Neural crest cell (in vitro differentiated cells): ENCODE measurements around the gene DIS3L2. TPM values are rescaled to one million over a fixed set of nuclear protein-coding genes. Genes with fewer than 3 reads are reported as not detected.

Experiments used
- DNase-seq: peaks from one replicate; pipeline ENCODE4 v3.0.0; 2021; ENCODE audit warnings: low read depth, mixed read lengths, low spot score
- H3K27ac Mint-ChIP-seq: one replicate; pipeline ENCODE4 v1.8.0; 2021; ENCODE audit warnings: mild to moderate bottlenecking, mixed read lengths; ENCODE audit not compliant: unreplicated experiment
- H3K27me3 Mint-ChIP-seq: 2 replicates; pipeline ENCODE4 v1.8.0; 2021; ENCODE audit warnings: low read depth, mild to moderate bottlenecking, mixed read lengths
- H3K36me3 Mint-ChIP-seq: 2 replicates; pipeline ENCODE4 v1.8.0; 2021; ENCODE audit warnings: low read depth, mild to moderate bottlenecking, mixed read lengths
- H3K4me1 Mint-ChIP-seq: 2 replicates; pipeline ENCODE4 v1.8.0; 2021; ENCODE audit warnings: mixed read lengths
- H3K4me3 Mint-ChIP-seq: one replicate; pipeline ENCODE4 v1.8.0; 2021; ENCODE audit warnings: mild to moderate bottlenecking, mixed read lengths
- H3K9me3 Mint-ChIP-seq: 2 replicates; pipeline ENCODE4 v1.8.0; 2021; ENCODE audit warnings: mixed read lengths
- total RNA-seq: library from RNA; stranded (reverse); gene quantifications from 2 replicates; pipeline ENCODE4 v1.2.1, GENCODE V29; 2021
- TF ChIP-seq, protein P1 (sequence below): fragments of 200-600 bp; sonication (generic); conservative IDR thresholded peaks from 2 replicates; pipeline ENCODE4 v1.5.0; 2021; ENCODE audit warnings: antibody characterized with exemption, mild to moderate bottlenecking

DIS3L2 gene
- total RNA-seq, 1 donor from 2014 or later = 51.9 TPM

GRCh38 chr2:232120911-232121310, 159.4 kb downstream of the DIS3L2 start:
- H3K4me3 Mint-ChIP-seq = no peak overlapping the region

GRCh38 chr2:232124309-232124708, 162.8 kb downstream of the DIS3L2 start:
- H3K9me3 Mint-ChIP-seq = no peaks in the 10 kb centered on the region
- H3K27me3 Mint-ChIP-seq = no peaks in the 10 kb centered on the region
- H3K4me1 Mint-ChIP-seq = peaks cover 11% of the 10 kb centered on the region
- DNase-seq = no peak
- no peak overlapping the region for H3K27ac Mint-ChIP-seq
- H3K4me3 Mint-ChIP-seq = no peak overlapping the region
- TF ChIP-seq, protein P1, sequence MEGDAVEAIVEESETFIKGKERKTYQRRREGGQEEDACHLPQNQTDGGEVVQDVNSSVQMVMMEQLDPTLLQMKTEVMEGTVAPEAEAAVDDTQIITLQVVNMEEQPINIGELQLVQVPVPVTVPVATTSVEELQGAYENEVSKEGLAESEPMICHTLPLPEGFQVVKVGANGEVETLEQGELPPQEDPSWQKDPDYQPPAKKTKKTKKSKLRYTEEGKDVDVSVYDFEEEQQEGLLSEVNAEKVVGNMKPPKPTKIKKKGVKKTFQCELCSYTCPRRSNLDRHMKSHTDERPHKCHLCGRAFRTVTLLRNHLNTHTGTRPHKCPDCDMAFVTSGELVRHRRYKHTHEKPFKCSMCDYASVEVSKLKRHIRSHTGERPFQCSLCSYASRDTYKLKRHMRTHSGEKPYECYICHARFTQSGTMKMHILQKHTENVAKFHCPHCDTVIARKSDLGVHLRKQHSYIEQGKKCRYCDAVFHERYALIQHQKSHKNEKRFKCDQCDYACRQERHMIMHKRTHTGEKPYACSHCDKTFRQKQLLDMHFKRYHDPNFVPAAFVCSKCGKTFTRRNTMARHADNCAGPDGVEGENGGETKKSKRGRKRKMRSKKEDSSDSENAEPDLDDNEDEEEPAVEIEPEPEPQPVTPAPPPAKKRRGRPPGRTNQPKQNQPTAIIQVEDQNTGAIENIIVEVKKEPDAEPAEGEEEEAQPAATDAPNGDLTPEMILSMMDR = no peak
- H3K36me3 Mint-ChIP-seq = peaks cover 9% of the 10 kb centered on the region

More at GRCh38 chr2:232120911-232121310, 159.4 kb downstream of the DIS3L2 start:
- no peak for DNase-seq
- TF ChIP-seq, protein P1 = no peak
- H3K27ac Mint-ChIP-seq = peak overlapping the region; percentile 72
- H3K27me3 Mint-ChIP-seq = no peaks in the 10 kb centered on the region
- H3K9me3 Mint-ChIP-seq = no peaks in the 10 kb centered on the region
- peaks cover 15% of the 10 kb centered on the region for H3K4me1 Mint-ChIP-seq
- H3K36me3 Mint-ChIP-seq = peaks cover 14% of the 10 kb centered on the region

GRCh38 chr2:232126301-232127099, 165.0 kb downstream of the DIS3L2 start:
- peaks cover under 1% of the 10 kb centered on the region for H3K4me1 Mint-ChIP-seq
- H3K27ac Mint-ChIP-seq = no peak overlapping the region
- H3K27me3 Mint-ChIP-seq = no peaks in the 10 kb centered on the region
- TF ChIP-seq, protein P1 = no peak
- H3K4me3 Mint-ChIP-seq = no peak overlapping the region
- H3K36me3 Mint-ChIP-seq = peaks cover 9% of the 10 kb centered on the region
- no peaks in the 10 kb centered on the region for H3K9me3 Mint-ChIP-seq
- no peak for DNase-seq

- TF ChIP-seq, protein P1 = no peak
- Mint-ChIP-seq H3K9me3 (no peaks in the 10 kb centered on the region), H3K27ac (no peak overlapping the region), H3K27me3 (no peaks in the 10 kb centered on the region), H3K4me1 (no peaks in the 10 kb centered on the region), H3K4me3 (no peak overlapping the region), H3K36me3 (peaks cover 13% of the 10 kb centered on the region)
- DNase-seq = no peak
These were observed 168.0 kb downstream of the DIS3L2 start for GRCh38 chr2:232129483-232129882.

DNA sequence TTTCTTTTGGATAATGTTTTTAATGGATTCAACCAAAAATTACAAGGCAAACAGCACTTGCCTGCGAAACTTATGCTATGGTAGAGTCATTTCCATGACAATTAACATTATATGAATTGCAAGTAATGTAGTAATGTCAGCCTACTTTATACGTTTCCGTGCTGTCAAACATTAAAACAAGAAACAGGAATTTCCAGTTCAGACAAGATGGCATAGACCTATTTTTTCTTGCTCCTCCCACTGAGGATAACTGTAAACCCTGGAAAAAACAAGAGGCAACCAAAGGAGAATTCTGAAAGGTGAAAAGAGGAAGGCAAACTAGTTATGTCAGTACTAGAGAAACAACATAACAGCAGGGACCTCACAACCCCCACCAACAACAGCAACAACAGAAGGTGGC, 170.7 kb downstream of the DIS3L2 start:
- no peak overlapping the region for H3K27ac Mint-ChIP-seq
- TF ChIP-seq, protein P1 = no peak
- no peaks in the 10 kb centered on the region for H3K27me3 Mint-ChIP-seq
- no peaks in the 10 kb centered on the region for H3K4me1 Mint-ChIP-seq
- no peak for DNase-seq
- no peak overlapping the region for H3K4me3 Mint-ChIP-seq
- H3K9me3 Mint-ChIP-seq = no peaks in the 10 kb centered on the region
- H3K36me3 Mint-ChIP-seq = peaks cover 9% of the 10 kb centered on the region
